Measurements from ENCODE around the gene GID8. TPM values are rescaled to one million over a fixed set of nuclear protein-coding genes. Genes with fewer than 3 reads are reported as not detected.

GID8 gene
- total and polyA plus RNA-seq, 12 donors: 9.4 to 38.5 (median 22.3) TPM

- no peak for TF ChIP-seq CTCF (IDR thresholded peaks at IDR 0.05)
- no peak for TF ChIP-seq POLR2A (IDR thresholded peaks at IDR 0.05)
- WGBS, 4 donors: 94 to 95% (median 94%) methylated on average over 8 of the region's 8 CpGs
- intact Hi-C loops (cut with DNase I): no loop called here
- H3K27me3 ChIP-seq: no peaks in the 10 kb centered on the region
- no peak for DNase-seq
- H3K27ac ChIP-seq: no peak overlapping the region
- H3K36me3 ChIP-seq (replicated peaks in 1 of 2): peaks cover 0 to 52% of the 10 kb centered on the region in 2 donors
- H3K9me3 ChIP-seq (replicated peaks in 1 of 3): no peaks in the 10 kb centered on the region
- H3K4me3 ChIP-seq: no peak overlapping the region
- H3K4me1 ChIP-seq (replicated peaks in 1 of 2): peaks cover 6 to 8% of the 10 kb centered on the region in 2 donors
These were observed 6.2 kb downstream of the GID8 start for GRCh38 chr20:62944184-62944583.

- TF ChIP-seq POLR2A (IDR thresholded peaks at IDR 0.05): no peak
- no peaks in the 10 kb centered on the region for H3K27me3 ChIP-seq
- no peak overlapping the region for H3K27ac ChIP-seq
- peaks cover 0 to 52% of the 10 kb centered on the region in 2 donors for H3K36me3 ChIP-seq (replicated peaks in 1 of 2)
- 91 to 98% (median 94%) methylated on average over 10 of the region's 10 CpGs for WGBS, 4 donors
- H3K4me1 ChIP-seq (replicated peaks in 1 of 2): peaks cover under 1 to 2% of the 10 kb centered on the region in 2 donors
- no peak for DNase-seq
- H3K4me3 ChIP-seq: no peak overlapping the region
- no peaks in the 10 kb centered on the region for H3K9me3 ChIP-seq (replicated peaks in 1 of 3)
- intact Hi-C loops (cut with DNase I): no loop called here
These were observed 6.8 kb downstream of the GID8 start for GRCh38 chr20:62944746-62945145.

- intact Hi-C loops (cut with DNase I): no loop called here
- peaks cover 0 to 58% of the 10 kb centered on the region in 2 donors for H3K36me3 ChIP-seq (replicated peaks in 1 of 2)
- H3K4me3 ChIP-seq: no peak overlapping the region
- no peaks in the 10 kb centered on the region for H3K27me3 ChIP-seq
- DNase-seq: no peak
- no peak overlapping the region for H3K27ac ChIP-seq
- peak in 1 of 6 experiments; percentile 3 for TF ChIP-seq CTCF (IDR thresholded peaks at IDR 0.05)
- TF ChIP-seq POLR2A (IDR thresholded peaks at IDR 0.05): no peak
- WGBS, 4 donors: 73 to 84% (median 78%) methylated on average over 9 to 25 of the region's 25 CpGs
- no peaks in the 10 kb centered on the region for H3K9me3 ChIP-seq (replicated peaks in 1 of 3)
- H3K4me1 ChIP-seq (replicated peaks in 1 of 2): no peaks in the 10 kb centered on the region
These were observed 7.9 kb downstream of the GID8 start for GRCh38 chr20:62945771-62946339.

GRCh38 chr20:62946918-62947317 lies 9.0 kb downstream of the GID8 start:
- no peaks in the 10 kb centered on the region for H3K27me3 ChIP-seq
- H3K4me1 ChIP-seq (replicated peaks in 1 of 2): no peaks in the 10 kb centered on the region
- TF ChIP-seq CTCF (IDR thresholded peaks at IDR 0.05) (no peak), POLR2A (IDR thresholded peaks at IDR 0.05) (no peak)
- no peak overlapping the region for H3K27ac ChIP-seq
- H3K4me3 ChIP-seq: no peak overlapping the region
- intact Hi-C loops (cut with DNase I): no loop called here
- peak in 3 of 7 donors; percentile 41 to 48 (median 43) for DNase-seq
- no peaks in the 10 kb centered on the region for H3K9me3 ChIP-seq (replicated peaks in 1 of 3)
- peaks cover 0 to 58% of the 10 kb centered on the region in 2 donors for H3K36me3 ChIP-seq (replicated peaks in 1 of 2)
- WGBS, 4 donors: 46 to 83% (median 66%) methylated on average over 8 to 10 of the region's 10 CpGs

Data from adrenal gland (tissue), 12 donors.